ENCODE results near the gene MRPL48. TPM values are rescaled to one million over a fixed set of nuclear protein-coding genes. Genes with fewer than 3 reads are reported as not detected.
A peak's percentile ranks its signal among the peaks of the same experiment; 100 is the strongest.

Gene MRPL48
- polyA plus RNA-seq, 2 of the 4 experiments (the other 2 are of a cell fraction), result 57.2 to 103 TPM

- WGBS (ENCODE audit: missing lambda C conversion rate), result 63% methylated on average over 1 of the region's 1 CpG
- DNase-seq (ENCODE audit: low read depth in 1 of 2, low spot score in 1 of 2) (no peak), ATAC-seq (no peak), FAIRE-seq (no peak)
- Histone ChIP-seq H3K4me3 (no peak overlapping the region), H3K27ac (no peak overlapping the region), H3K9me3 (no peaks in the 10 kb centered on the region), H3K4me2 (no peak overlapping the region), H3K4me1 (no peaks in the 10 kb centered on the region)
- POLR2A ChIA-PET, result no interaction called here
- CTCF ChIA-PET, result no interaction called here
- TF ChIP-seq HDAC2 (IDR thresholded peaks at IDR 0.05), result no peak
- no peak for TF ChIP-seq ZC3H11A (IDR thresholded peaks at IDR 0.05)
- no peak for TF ChIP-seq MYC (IDR thresholded peaks at IDR 0.05; ENCODE audit: borderline replicate concordance, low read length)
Measured at GRCh38 chr11:73830261-73830660, 42.6 kb downstream of the MRPL48 start.

- Histone ChIP-seq H3K4me1 (peaks cover under 1% of the 10 kb centered on the region; the same call in 1 of the 3 replicates), H3K4me2 (no peak overlapping the region), H3K4me3 (no peak overlapping the region), H3K27ac (no peak overlapping the region), H3K9me3 (no peaks in the 10 kb centered on the region)
- DNase-seq (ENCODE audit: low read depth in 1 of 2, low spot score in 1 of 2) (no peak), FAIRE-seq (no peak), ATAC-seq (no peak)
- CTCF ChIA-PET, result interaction anchor here (1.0 to 2.3 kb wide), 3 partner anchors 13 to 131 kb away, joined by 3 to 8 read pairs (median 3); no protein-coding TSS in a partner anchor
- WGBS (ENCODE audit: missing lambda C conversion rate), result 70% methylated on average over 2 of the region's 2 CpGs
- POLR2A ChIA-PET, result no interaction called here
- TF ChIP-seq CHD4 (IDR thresholded peaks at IDR 0.05; ENCODE audit: borderline replicate concordance), result no peak
Measured at GRCh38 chr11:73833067-73833466, 45.4 kb downstream of the MRPL48 start.

- WGBS (ENCODE audit: missing lambda C conversion rate), result 80% methylated on average over 3 of the region's 3 CpGs
- DNase-seq (ENCODE audit: low read depth in 1 of 2, low spot score in 1 of 2), result no peak
- peak in 1 of 2 experiments; percentile 35; a peak in 2 of 6 replicates for ATAC-seq
- Histone ChIP-seq H3K4me1 (peaks cover 13% of the 10 kb centered on the region), H3K4me3 (no peak overlapping the region), H3K9me3 (no peaks in the 10 kb centered on the region), H3K27ac (no peak overlapping the region), H3K4me2 (no peak overlapping the region)
- ChIA-PET CTCF (no interaction called here), POLR2A (no interaction called here)
- TF ChIP-seq MYC (IDR thresholded peaks at IDR 0.05; ENCODE audit: borderline replicate concordance, low read length) (no peak), FOXS1 (CRISPR knock-in tag; IDR thresholded peaks at IDR 0.05) (no peak), PHF8 (IDR thresholded peaks at IDR 0.05; ENCODE audit: borderline replicate concordance, low read depth) (no peak), POLR2A (IDR thresholded peaks at IDR 0.05; ENCODE audit: low read length) (no peak), REST (IDR thresholded peaks at IDR 0.05) (no peak), NPAS2 (CRISPR knock-in tag; IDR thresholded peaks at IDR 0.05; ENCODE audit: borderline replicate concordance) (no peak), KDM1A (IDR thresholded peaks at IDR 0.05; ENCODE audit: low read depth) (no peak)
- no peak for FAIRE-seq
Measured at GRCh38 chr11:73838443-73839122, 50.9 kb downstream of the MRPL48 start.

- no peaks in the 10 kb centered on the region for H3K9me3 ChIP-seq
- ATAC-seq (no peak), DNase-seq (ENCODE audit: low read depth in 1 of 2, low spot score in 1 of 2) (no peak), FAIRE-seq (no peak)
- CTCF ChIA-PET, result no interaction called here
- POLR2A ChIA-PET, result no interaction called here
- H3K4me2 ChIP-seq, result no peak overlapping the region
- no peak for TF ChIP-seq JUN (IDR thresholded peaks at IDR 0.05)
- no peak for TF ChIP-seq HDAC2 (IDR thresholded peaks at IDR 0.05)
- TF ChIP-seq POLR2AphosphoS2 (conservative IDR thresholded peaks at IDR 0.05; ENCODE audit: low read length), result no peak
- TF ChIP-seq RARB (CRISPR knock-in tag; IDR thresholded peaks at IDR 0.05), result no peak
- TF ChIP-seq RNF2 (IDR thresholded peaks at IDR 0.05; ENCODE audit: borderline replicate concordance, low read depth), result no peak
- TF ChIP-seq ZC3H11A (IDR thresholded peaks at IDR 0.05), result no peak
- TF ChIP-seq KDM1A (IDR thresholded peaks at IDR 0.05; ENCODE audit: low read depth), result no peak
- TF ChIP-seq KDM5A (IDR thresholded peaks at IDR 0.05), result no peak
- TF ChIP-seq SREBF2 (IDR thresholded peaks at IDR 0.05), result no peak
- no peak for TF ChIP-seq NR3C1 (IDR thresholded peaks at IDR 0.05)
- no peak for TF ChIP-seq EP300 (IDR thresholded peaks at IDR 0.05)
- no peak for TF ChIP-seq HOXB5 (CRISPR knock-in tag; IDR thresholded peaks at IDR 0.05)
- no peak for TF ChIP-seq TP53 (CRISPR knock-in tag; IDR thresholded peaks at IDR 0.05)
- no peak for TF ChIP-seq NPAS2 (CRISPR knock-in tag; IDR thresholded peaks at IDR 0.05; ENCODE audit: borderline replicate concordance)
- no peak for TF ChIP-seq HES2 (IDR thresholded peaks at IDR 0.05)
- no peak for TF ChIP-seq MAFK (IDR thresholded peaks at IDR 0.05; ENCODE audit: partially characterized antibody)
- TF ChIP-seq USF2 (IDR thresholded peaks at IDR 0.05), result no peak
- TF ChIP-seq ZSCAN20 (CRISPR knock-in tag; IDR thresholded peaks at IDR 0.05), result no peak
- H3K27ac ChIP-seq, result no peak overlapping the region
- H3K4me1 ChIP-seq, result peaks cover 13% of the 10 kb centered on the region
- H3K4me3 ChIP-seq, result no peak overlapping the region
Measured at GRCh38 chr11:73839123-73839457, 51.4 kb downstream of the MRPL48 start.

Data from A549 (cell line).